B cell (primary cell): ENCODE results near the gene CCDC146.
"Not testable (repeated sequence)": the region's sequence is repeated elsewhere in the genome, so short reads cannot be mapped to it uniquely, and the experiment has no call there.

Experiments
- EZH2 ChIP-seq: IDR thresholded peaks from 2 replicates; pipeline ENCODE4 v1.6.1; 2012; ENCODE audit warnings: borderline replicate concordance, low read depth, mild to moderate bottlenecking, moderate library complexity, low read length; ENCODE audit not compliant: insufficient read depth, poor library complexity, severe bottlenecking
- TF ChIP-seq, protein P1 (sequence below): fragments of 200-600 bp; IDR thresholded peaks from one replicate; pipeline ENCODE4 v1.8.0; 2022; ENCODE audit warnings: antibody characterized with exemption, mild to moderate bottlenecking

DNA sequence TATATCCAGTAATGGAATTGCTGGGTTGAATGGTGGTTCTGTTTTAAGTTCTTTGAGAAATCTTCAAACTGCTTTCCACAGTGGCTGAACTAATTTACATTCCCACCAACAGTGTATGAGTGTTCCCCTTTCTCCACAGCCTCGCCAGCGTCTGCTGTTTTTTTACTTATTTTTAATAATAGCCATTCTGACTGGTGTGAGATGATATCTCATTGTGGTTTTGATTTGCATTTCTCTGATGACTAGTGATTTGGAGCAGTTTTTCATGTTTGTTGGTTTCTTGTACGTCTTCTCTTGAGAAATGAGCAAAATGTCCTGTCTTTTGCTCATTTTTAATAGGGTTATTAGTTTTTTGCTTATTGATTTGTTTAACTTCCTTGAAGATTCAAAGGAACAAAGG lies 21.9 kb upstream of the CCDC146 start:
- TF ChIP-seq, protein P1, sequence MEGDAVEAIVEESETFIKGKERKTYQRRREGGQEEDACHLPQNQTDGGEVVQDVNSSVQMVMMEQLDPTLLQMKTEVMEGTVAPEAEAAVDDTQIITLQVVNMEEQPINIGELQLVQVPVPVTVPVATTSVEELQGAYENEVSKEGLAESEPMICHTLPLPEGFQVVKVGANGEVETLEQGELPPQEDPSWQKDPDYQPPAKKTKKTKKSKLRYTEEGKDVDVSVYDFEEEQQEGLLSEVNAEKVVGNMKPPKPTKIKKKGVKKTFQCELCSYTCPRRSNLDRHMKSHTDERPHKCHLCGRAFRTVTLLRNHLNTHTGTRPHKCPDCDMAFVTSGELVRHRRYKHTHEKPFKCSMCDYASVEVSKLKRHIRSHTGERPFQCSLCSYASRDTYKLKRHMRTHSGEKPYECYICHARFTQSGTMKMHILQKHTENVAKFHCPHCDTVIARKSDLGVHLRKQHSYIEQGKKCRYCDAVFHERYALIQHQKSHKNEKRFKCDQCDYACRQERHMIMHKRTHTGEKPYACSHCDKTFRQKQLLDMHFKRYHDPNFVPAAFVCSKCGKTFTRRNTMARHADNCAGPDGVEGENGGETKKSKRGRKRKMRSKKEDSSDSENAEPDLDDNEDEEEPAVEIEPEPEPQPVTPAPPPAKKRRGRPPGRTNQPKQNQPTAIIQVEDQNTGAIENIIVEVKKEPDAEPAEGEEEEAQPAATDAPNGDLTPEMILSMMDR: not testable (repeated sequence)
- TF ChIP-seq EZH2: not testable (repeated sequence)
